AG09309 (cell line): ENCODE data around the gene THBS2.
A peak's percentile ranks its signal among the peaks of the same experiment; 100 is the strongest.
"Not testable (repeated sequence)": the region's sequence is repeated elsewhere in the genome, so short reads cannot be mapped to it uniquely, and the experiment has no call there.

Experiments
- DNase-seq: peaks from one replicate; pipeline ENCODE4 v3.0.0-alpha.2; 2010; ENCODE audit warnings: low read depth
- H3K4me3 ChIP-seq: 2 replicates; pipeline ENCODE4 v1.5.1; 2011; ENCODE audit warnings: mild to moderate bottlenecking, low read depth, low read length, moderate library complexity; ENCODE audit not compliant: control insufficient read depth
- CTCF ChIP-seq: IDR thresholded peaks from 2 replicates; pipeline ENCODE4 v1.5.1; 2011; ENCODE audit warnings: mild to moderate bottlenecking, low read depth, low read length, inconsistent platforms; ENCODE audit not compliant: insufficient read depth, control insufficient read depth; ENCODE audit errors: missing control alignments

THBS2 gene

GRCh38 chr6:169221264-169221663 is 32.4 kb downstream of the THBS2 start:
- no peak for DNase-seq
- TF ChIP-seq CTCF, result peak; percentile 16
- no peak overlapping the region for H3K4me3 ChIP-seq

DNA sequence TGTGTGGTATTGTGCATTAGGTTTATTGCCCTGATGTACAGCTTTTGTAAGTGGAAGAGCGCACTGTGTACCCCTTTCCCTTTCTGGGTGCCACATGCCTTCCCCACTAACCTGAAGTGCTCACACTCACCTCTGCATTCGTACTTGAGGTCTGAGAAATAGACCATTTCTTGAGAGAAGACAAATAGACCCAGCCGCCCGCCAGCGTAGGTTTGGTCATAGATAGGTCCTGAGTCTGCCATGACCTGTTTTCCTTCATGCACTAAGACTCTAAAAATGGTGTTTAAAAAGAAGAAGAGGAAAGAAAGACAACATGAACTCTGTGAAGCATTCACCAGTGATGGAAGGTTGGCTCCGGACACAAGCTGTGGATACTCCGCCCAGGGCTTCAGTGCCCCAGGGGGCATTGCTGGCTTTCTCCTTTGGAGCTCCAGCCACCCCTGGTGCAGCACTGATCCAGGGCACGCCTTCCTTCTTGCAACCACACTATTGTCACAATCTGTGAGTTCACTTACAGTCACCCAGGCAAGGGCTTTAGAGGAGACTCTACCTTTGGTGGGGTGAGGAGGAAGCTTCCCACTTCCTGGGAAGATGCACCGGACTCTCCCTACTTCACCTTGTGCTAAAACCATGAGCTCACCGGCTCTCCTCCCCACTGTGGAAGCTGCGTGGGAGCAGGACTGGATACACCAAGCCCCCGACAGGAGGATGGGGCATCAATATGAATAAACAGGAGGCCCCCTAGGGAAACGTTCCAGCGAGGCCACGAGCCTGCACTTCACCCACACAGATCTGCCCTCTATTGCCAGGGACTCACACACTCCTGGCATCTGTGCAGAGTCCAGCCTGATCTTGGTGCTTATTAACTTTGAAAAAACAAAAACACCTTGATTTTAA is 33.3 kb downstream of the THBS2 start:
- H3K4me3 ChIP-seq, result no peak overlapping the region
- no peak for DNase-seq
- no peak for TF ChIP-seq CTCF

GRCh38 chr6:169217972-169218371 is 35.7 kb downstream of the THBS2 start:
- DNase-seq, result no peak
- no peak for TF ChIP-seq CTCF
- H3K4me3 ChIP-seq, result no peak overlapping the region

DNA sequence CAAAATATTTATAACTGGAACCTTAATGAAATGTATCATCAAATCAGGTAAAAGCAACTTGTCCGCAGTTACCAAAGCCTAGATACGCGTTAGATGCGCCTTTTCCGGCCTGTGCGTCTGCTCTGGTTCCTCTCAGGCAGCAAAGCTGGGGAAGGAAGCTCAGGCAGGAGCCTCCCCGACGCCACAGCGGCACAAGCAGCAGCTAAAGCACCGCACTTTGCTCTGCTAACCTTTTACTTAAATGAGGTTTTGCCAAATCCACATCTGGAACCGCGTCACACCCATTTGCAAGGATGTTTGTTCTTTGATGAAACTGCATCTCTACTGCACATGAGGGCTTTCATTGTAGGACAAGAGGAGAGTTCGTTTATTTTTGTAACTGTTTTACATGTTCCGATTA is 36.8 kb downstream of the THBS2 start:
- DNase-seq, result no peak
- TF ChIP-seq CTCF, result no peak
- no peak overlapping the region for H3K4me3 ChIP-seq

DNA sequence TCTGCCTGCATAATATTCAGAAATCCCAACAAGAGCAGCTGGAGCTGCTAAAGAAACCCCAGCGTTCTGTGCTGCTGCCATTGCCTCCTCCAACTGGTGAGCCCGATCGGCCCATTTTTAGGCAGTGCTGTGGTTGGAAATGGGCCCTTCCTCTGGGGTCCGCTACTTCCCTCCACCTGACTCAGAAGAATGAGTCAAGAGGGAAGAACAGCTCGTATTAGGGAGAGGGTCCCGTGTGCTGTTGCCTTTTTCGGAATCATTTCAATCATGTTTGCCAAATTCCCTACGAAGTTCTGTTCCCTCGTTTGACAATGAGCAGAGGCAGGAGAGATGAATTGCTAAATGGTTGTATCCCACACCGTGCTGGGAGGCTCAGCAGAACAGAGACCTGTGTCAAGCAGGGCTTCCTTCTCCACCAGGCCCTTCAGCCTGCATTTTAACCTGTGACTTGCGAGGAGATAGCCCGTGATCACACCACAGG is 38.4 kb downstream of the THBS2 start:
- no peak overlapping the region for H3K4me3 ChIP-seq
- no peak for TF ChIP-seq CTCF
- no peak for DNase-seq

DNA sequence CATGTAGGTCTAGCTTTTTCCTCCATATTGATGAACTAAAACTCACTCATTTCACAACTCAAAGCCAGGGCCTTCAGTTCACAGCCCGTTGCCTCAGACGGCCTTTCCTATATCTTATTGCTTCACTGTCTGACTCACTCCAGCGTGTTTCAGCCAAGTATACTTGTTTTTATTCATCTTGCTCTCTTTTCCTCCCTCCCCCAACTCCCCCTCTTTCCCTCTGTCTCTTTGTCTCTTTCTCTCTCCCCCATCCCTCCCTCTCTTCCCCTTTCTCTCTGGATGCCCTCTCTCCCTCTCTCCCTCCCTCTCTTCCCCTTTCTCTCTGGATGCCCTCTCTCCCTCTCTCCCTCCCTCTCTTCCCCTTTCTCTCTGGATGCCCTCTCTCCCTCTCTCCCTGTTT is 38.9 kb downstream of the THBS2 start:
- not testable (repeated sequence) for H3K4me3 ChIP-seq
- DNase-seq, result peak; percentile 94

DNA sequence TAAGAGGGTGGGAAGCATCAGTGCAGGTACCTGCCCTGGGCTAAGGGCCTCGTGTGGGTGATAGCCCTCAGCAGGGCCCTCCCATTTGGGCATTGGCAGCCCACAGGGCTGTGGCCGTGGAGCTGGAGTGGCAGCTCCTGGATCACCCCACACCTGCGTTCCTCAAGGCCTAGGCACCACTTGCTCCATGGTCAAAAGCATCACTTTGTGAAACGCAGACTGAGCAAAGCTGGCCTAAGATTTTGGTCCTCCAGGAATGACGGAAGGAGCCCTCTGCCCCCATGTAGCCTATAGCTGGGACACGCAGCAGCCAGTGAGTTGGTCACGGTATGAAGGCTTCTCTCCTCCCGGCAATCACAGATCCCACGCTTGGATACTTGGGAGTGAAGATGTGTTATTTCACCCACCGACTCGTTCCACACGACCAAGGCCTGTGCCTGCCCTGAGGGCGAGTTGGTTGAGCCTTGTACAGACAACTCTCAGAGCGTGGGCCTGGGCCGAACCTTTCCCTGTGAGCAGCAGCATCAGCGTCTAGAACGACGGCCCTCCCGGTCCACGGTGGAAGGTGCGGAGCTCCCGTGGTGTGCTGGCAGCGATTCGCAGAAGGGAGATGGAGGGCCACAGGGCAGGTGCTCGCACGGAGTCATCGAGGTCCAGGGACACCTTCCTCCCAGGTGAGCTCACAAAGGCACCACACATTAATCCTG is 39.7 kb downstream of the THBS2 start:
- DNase-seq, result no peak
- no peak for TF ChIP-seq CTCF
- no peak overlapping the region for H3K4me3 ChIP-seq
